ENCODE measurements around the gene PAM16.
A peak's percentile ranks its signal among the peaks of the same experiment; 100 is the strongest.

PAM16 gene

GRCh38 chr16:4383591-4384444, 32.7 kb upstream of the PAM16 start:
- no peak for DNase-seq

- no peak for DNase-seq
Observed at GRCh38 chr16:4382795-4383357, 31.8 kb upstream of the PAM16 start.

- no peak for DNase-seq
Observed at GRCh38 chr16:4381935-4382794, 31.0 kb upstream of the PAM16 start.

GRCh38 chr16:4381072-4381934, 30.2 kb upstream of the PAM16 start:
- no peak for DNase-seq

- no peak for DNase-seq
Observed at GRCh38 chr16:4380119-4381063, 29.3 kb upstream of the PAM16 start.

- DNase-seq = no peak
Observed at GRCh38 chr16:4378999-4379690, 28.0 kb upstream of the PAM16 start.

- DNase-seq = no peak
Observed at GRCh38 chr16:4378161-4378666, 27.1 kb upstream of the PAM16 start.

- DNase-seq = no peak
Observed at GRCh38 chr16:4377573-4378154, 26.5 kb upstream of the PAM16 start.

GRCh38 chr16:4376893-4377572, 25.9 kb upstream of the PAM16 start:
- no peak for DNase-seq

- no peak for DNase-seq
Observed at GRCh38 chr16:4376126-4376892, 25.2 kb upstream of the PAM16 start.

- no peak for DNase-seq
Observed at GRCh38 chr16:4375717-4376116, 24.6 kb upstream of the PAM16 start.

GRCh38 chr16:4373909-4374742, 23.0 kb upstream of the PAM16 start:
- no peak for DNase-seq

GRCh38 chr16:4373356-4373908, 22.3 kb upstream of the PAM16 start:
- peak; percentile 79 for DNase-seq

- DNase-seq = peak; percentile 97
Observed at GRCh38 chr16:4372578-4373355, 21.6 kb upstream of the PAM16 start.

- peak; percentile 8 for DNase-seq
Observed at GRCh38 chr16:4372001-4372577, 21.0 kb upstream of the PAM16 start.

- peak; percentile 69 for DNase-seq
Observed at GRCh38 chr16:4371357-4372000, 20.4 kb upstream of the PAM16 start, which contains the start of gene VASN. TSS of gene VASN (plus strand) at chr16:4371848. CDS start at chr16:4380878, 9,030 bp downstream.

All from NCI-H345 (cell line).